ENCODE measurements around the gene AKAIN1. TPM values are rescaled to one million over a fixed set of nuclear protein-coding genes. Genes with fewer than 3 reads are reported as not detected.

AKAIN1 gene
- total and polyA plus RNA-seq, 2 donors (not counting 1 experiment from before 2014, with no cell fraction given) = not detected

DNA sequence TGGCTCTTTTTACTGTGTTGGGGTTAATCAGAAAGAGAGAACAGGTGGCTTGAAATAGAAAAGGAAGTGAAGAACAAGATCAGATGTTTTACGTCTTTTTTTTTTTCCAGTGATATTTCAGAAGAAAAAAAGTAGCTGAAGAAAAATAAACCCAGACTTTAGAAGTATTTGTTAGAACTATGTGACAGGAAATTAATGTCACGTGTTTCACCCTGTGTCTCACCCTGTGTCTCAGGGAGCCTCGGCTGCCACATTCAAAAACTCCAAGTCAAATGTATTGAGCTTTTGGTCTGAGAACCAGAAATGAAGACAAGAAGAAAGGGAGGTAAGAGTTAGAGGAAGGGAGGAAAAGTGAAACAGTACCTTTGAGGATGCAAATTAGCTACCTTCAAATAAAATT, 38.0 kb downstream of the AKAIN1 start:
- intact Hi-C loops (cut with micrococcal nuclease) = no loop called here
- Histone ChIP-seq H4K20me1 (ENCODE audit: control insufficient read depth, insufficient read depth, low read length, poor library complexity, severe bottlenecking) (no peaks in the 10 kb centered on the region), H3K4me2 (replicated peaks; ENCODE audit: low read depth, low read length, poor library complexity, severe bottlenecking) (no peak overlapping the region), H3K36me3 (replicated peaks in 1 of 2; ENCODE audit: control extremely low read depth in 1 of 2, control insufficient read depth in 1 of 2, extremely low read depth in 1 of 2, insufficient read depth in 2 of 2, low read length in 1 of 2) (no peaks in the 10 kb centered on the region), H2AFZ (ENCODE audit: insufficient read depth, low read depth, low read length, poor library complexity, severe bottlenecking) (peak overlapping the region; percentile 50), H3K9me3 (ENCODE audit: control extremely low read depth in 1 of 3, control insufficient read depth in 2 of 3, insufficient read depth in 1 of 3, low read length in 2 of 3) (no peaks in the 10 kb centered on the region), H3K79me2 (ENCODE audit: control insufficient read depth, insufficient read depth, low read length) (no peaks in the 10 kb centered on the region), H3K4me3 (ENCODE audit: control extremely low read depth in 1 of 5, extremely low read depth in 1 of 5, insufficient read depth in 1 of 5, low read depth in 2 of 5, low read length in 4 of 5) (no peak overlapping the region), H3K27ac (ENCODE audit: low read length in 2 of 2) (no peak overlapping the region), H3K27me3 (replicated peaks in 1 of 4; ENCODE audit: control extremely low read depth in 1 of 4, control insufficient read depth in 3 of 4, insufficient read depth in 4 of 4, low read length in 3 of 4) (peaks cover 0 to 3% (median 0%) of the 10 kb centered on the region in 4 experiments), H3K9ac (ENCODE audit: low read length) (no peak overlapping the region), H3K4me1 (ENCODE audit: control insufficient read depth in 2 of 2, insufficient read depth in 2 of 2, low read length in 2 of 2) (peaks cover 0 to 2% of the 10 kb centered on the region in 2 donors)
- no peak for TF ChIP-seq EZH2 (IDR thresholded peaks at IDR 0.05; ENCODE audit: borderline replicate concordance, insufficient read depth, low read depth, low read length, poor library complexity, severe bottlenecking)
- DNase-seq = no peak
- Mint-ChIP-seq H3K9me3 (ENCODE audit: insufficient read depth) (no peaks in the 10 kb centered on the region), H3K4me1 (peaks cover 3% of the 10 kb centered on the region), H3K27me3 (no peaks in the 10 kb centered on the region), H3K27ac (no peak overlapping the region), H3K4me3 (no peak overlapping the region)
- ChIA-PET CTCF (no interaction called here), POLR2A (no interaction called here)
- WGBS (ENCODE audit: insufficient coverage) = no CpG with 5 or more reads among the region's 3 CpGs
- ATAC-seq (ENCODE audit: low read depth) = no peak

- Histone ChIP-seq H3K27me3 (replicated peaks in 1 of 4; ENCODE audit: control extremely low read depth in 1 of 4, control insufficient read depth in 3 of 4, insufficient read depth in 4 of 4, low read length in 3 of 4) (peaks cover 0 to 3% (median 0%) of the 10 kb centered on the region in 4 experiments), H4K20me1 (ENCODE audit: control insufficient read depth, insufficient read depth, low read length, poor library complexity, severe bottlenecking) (no peaks in the 10 kb centered on the region), H3K27ac (ENCODE audit: low read length in 2 of 2) (no peak overlapping the region), H3K4me2 (replicated peaks; ENCODE audit: low read depth, low read length, poor library complexity, severe bottlenecking) (no peak overlapping the region), H3K4me1 (ENCODE audit: control insufficient read depth in 2 of 2, insufficient read depth in 2 of 2, low read length in 2 of 2) (peaks cover 0 to 2% of the 10 kb centered on the region in 2 donors), H3K9me3 (ENCODE audit: control extremely low read depth in 1 of 3, control insufficient read depth in 2 of 3, insufficient read depth in 1 of 3, low read length in 2 of 3) (no peaks in the 10 kb centered on the region), H2AFZ (ENCODE audit: insufficient read depth, low read depth, low read length, poor library complexity, severe bottlenecking) (peak overlapping the region; percentile 50), H3K79me2 (ENCODE audit: control insufficient read depth, insufficient read depth, low read length) (no peaks in the 10 kb centered on the region), H3K4me3 (ENCODE audit: control extremely low read depth in 1 of 5, extremely low read depth in 1 of 5, insufficient read depth in 1 of 5, low read depth in 2 of 5, low read length in 4 of 5) (no peak overlapping the region), H3K9ac (ENCODE audit: low read length) (no peak overlapping the region), H3K36me3 (replicated peaks in 1 of 2; ENCODE audit: control extremely low read depth in 1 of 2, control insufficient read depth in 1 of 2, extremely low read depth in 1 of 2, insufficient read depth in 2 of 2, low read length in 1 of 2) (no peaks in the 10 kb centered on the region)
- ChIA-PET CTCF (no interaction called here), POLR2A (no interaction called here)
- Mint-ChIP-seq H3K9me3 (ENCODE audit: insufficient read depth) (no peaks in the 10 kb centered on the region), H3K4me3 (no peak overlapping the region), H3K27ac (no peak overlapping the region), H3K4me1 (peaks cover 3% of the 10 kb centered on the region), H3K27me3 (no peaks in the 10 kb centered on the region)
- DNase-seq = no peak
- no peak for TF ChIP-seq CTCF (IDR thresholded peaks at IDR 0.05)
- no CpG with 5 or more reads among the region's 2 CpGs for WGBS (ENCODE audit: insufficient coverage)
- intact Hi-C loops (cut with micrococcal nuclease) = no loop called here
- ATAC-seq (ENCODE audit: low read depth) = no peak
Measured at GRCh38 chr18:5158587-5158986, 38.5 kb downstream of the AKAIN1 start.
